HG03066 (cell line): ENCODE measurements around the gene SREK1.

Experiments
- ATAC-seq: cut with Tn5 transposase; IDR thresholded peaks from one replicate; pipeline ENCODE4 v1.9.1; 2021; ENCODE audit warnings: low read depth; ENCODE audit not compliant: unreplicated experiment

The SREK1 gene

DNA sequence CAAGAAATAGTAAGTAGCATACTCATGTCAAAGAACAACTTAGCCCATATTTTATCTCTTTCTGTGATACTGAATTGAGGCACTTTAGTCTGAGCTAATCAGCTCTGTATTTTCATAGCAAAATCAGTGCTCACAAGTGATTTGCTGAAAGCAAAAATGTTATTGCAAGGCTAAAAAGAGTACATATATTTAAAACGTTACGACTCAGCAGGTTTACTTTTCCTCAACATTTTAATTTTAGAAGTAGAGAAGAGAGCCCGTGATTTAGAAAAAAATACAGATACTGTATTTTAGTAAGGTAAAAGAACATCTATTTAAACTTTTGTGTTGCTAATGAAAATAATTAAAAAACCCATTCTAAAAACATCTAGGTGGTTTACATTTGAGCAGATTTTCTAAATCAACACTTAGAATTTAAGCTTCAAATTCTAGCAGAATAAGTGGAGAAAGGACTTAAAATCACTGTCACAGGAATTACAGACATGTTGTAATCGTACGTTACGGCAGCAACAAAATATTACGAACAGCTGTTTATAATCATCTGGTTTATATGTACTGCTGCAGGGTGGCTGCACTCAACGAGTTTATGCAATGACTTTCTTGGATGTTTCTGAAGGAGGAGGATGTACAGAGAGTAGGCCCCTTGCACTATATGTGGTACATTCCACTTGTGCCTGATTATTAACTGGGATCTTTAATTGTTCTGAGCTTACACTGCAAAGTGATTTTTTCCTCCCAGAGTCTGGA is 20.1 kb downstream of the SREK1 start:
- no peak for ATAC-seq

DNA sequence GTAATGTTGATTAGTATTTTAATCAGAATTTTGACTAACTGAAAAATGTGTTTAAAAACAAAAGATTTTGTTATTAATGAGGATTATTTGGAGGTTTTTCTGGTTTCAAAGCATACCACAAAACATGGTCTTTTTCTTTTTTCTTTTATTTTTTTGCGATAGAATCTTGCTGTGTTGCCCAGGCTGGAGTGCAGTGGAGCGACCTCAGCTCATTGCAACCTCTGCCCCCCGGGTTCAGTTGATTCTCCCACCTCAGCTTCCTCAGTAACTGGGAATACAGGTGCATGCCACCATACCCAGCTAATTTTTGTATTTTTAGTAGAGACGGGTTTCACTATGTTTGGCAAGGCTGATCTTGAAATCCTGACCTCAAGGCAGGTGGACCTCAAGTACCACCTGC is 24.1 kb downstream of the SREK1 start:
- no peak for ATAC-seq

DNA sequence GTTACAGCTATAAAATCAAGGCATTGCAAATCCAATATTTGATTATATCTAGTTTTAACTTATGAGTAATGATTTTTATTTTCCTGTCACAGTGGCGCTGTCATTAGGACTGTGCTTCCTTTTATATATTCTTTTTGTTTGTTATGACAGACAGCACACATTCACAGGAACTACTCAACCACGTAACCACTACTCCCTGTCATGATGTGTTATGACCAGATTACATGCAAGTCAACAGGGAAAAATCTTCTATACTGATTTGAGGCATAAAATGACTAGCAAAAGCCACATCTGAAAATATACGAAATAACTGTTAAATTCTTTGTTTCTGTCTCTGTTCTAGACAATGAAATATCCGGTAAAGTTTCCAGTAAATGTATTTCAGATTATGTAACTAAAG is 25.4 kb downstream of the SREK1 start:
- ATAC-seq = no peak

DNA sequence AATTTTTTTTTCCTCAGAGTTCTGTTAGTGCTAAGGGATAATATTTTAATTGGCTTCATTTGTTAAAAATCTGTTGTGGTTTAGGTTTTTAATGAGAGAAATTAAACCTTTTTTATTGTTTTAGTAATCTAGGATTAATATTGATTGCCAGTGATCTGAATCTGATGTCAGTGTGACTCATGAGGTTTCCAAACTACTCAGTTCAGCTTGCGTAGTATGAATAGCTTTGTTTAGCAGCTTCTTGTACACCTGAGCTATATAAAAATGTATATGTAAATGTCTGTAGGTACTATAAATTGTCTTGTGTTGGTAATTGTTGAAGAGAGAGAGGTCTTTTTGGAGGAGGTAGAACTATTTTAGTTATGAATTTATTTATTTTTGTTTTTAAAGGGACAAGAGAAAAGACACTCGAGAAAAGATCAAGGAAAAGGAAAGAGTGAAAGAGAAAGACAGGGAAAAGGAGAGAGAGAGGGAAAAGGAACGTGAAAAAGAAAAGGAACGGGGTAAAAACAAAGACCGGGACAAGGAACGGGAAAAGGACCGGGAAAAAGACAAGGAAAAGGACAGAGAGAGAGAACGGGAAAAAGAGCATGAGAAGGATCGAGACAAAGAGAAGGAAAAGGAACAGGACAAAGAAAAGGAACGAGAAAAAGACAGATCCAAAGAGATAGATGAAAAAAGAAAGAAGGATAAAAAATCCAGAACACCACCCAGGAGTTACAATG is 26.3 kb downstream of the SREK1 start:
- ATAC-seq = no peak

DNA sequence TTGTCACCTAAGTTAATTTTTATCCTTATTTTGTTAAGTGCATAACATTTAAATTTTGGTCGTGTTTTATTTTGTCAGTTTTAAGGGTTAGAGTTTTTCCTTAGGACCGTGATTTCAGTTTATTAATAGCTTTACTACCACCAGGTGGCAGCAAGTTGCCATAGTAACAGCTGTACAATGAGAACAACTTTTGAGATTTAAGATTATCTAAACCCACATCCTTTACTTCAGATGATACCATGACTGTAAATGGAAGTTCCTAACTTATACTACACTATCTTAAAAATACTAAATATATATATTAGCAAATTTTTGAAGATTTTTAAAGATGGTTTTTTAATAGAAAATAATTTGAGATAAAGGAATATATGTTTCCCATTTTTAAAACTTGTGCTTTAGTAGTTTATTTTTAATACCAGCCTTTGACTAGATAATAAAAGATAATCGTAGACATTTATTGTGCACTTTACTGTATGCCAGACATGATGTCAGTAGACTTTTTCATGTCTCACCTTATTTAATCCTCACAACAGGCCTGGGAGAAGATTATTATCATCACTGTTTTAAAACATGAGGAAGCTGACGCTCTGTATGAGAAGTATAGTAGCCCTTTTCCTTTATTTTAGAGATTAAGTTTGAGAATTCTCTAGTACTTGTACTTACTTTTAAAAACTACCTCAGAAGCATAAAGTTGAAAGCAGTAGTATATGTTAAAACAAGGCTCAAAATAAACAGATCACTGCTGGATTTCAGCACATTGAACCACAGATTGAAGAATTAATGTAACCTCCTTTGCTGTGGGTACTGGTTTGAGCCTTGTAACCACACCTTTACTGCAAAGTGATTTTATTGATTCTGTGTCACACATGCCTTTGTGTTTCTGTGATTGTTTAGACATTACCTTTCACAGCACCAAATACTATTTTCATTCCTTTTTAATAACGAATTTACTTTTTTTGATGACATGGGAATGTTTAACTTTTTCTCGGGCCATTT is 27.5 kb downstream of the SREK1 start:
- no peak for ATAC-seq

DNA sequence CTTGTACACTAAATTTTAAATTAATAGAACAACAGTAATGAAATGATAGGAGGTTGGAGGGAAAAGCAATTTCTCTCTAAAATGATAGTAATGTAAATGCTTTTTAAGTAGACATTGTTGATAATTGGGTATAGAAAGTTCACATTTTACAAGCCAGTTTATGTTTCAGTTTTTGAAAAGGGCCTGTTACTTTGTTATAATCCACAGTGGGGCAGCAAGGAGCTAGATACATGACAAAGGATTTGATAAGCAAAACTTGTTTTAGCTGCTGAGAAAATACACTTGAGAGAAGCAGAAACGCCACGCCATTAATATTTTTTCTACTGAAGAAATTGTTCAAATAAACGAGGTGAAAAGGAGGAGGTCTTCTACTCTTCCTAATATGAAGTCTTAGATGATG is 30.2 kb downstream of the SREK1 start:
- ATAC-seq = no peak

DNA sequence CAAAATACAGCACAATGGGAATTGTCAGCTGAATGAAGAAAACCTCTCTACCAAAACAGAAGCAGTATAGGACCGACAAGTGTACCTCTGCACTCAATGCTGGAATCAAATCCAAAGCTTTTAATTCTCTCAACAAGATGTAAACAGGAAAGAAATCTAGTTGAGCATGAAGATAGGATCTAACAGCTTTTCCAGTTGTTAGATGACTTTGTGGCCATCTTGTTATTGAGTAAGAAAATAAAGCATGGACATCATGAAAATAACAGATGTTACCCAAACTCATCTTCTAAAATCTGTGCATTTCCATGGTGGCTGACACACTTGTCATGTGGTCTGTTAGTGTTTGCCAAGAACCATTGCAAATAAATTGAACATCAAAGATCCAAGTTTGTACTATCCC is 34.7 kb downstream of the SREK1 start:
- no peak for ATAC-seq

DNA sequence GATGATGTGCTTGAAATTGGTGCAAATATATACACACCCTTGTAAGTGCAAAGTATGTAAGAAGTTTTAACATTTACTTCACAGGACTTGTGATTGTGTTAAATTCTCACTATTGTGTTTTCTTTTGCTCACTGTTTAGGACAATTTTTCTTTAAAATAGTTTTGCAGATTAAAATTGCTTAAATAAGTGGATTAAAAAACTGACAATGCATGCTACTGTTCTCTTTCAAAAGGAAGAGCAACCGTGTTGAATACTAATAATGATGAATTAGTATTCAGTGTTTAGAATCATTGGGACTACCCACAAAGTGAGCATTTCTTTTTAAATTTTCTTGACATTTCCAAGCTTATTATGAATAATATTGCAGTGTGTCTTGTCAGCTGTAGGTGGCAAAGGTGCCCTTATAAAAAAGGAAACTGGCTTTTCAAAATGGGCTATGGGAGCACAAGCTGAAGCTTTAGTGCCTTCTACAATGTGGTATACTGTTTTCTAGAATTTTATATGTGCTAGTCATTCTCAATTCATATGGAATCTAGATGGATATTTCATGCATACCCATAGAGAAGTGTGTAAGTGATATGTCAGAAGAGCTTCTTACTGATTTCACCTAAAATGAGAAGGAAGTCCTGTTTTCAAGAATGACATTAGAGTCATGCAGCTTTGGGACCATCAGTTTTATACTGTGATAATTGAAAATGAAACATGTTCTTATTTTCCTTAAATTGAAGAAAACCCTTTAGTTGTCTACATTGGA is 35.4 kb downstream of the SREK1 start:
- no peak for ATAC-seq

DNA sequence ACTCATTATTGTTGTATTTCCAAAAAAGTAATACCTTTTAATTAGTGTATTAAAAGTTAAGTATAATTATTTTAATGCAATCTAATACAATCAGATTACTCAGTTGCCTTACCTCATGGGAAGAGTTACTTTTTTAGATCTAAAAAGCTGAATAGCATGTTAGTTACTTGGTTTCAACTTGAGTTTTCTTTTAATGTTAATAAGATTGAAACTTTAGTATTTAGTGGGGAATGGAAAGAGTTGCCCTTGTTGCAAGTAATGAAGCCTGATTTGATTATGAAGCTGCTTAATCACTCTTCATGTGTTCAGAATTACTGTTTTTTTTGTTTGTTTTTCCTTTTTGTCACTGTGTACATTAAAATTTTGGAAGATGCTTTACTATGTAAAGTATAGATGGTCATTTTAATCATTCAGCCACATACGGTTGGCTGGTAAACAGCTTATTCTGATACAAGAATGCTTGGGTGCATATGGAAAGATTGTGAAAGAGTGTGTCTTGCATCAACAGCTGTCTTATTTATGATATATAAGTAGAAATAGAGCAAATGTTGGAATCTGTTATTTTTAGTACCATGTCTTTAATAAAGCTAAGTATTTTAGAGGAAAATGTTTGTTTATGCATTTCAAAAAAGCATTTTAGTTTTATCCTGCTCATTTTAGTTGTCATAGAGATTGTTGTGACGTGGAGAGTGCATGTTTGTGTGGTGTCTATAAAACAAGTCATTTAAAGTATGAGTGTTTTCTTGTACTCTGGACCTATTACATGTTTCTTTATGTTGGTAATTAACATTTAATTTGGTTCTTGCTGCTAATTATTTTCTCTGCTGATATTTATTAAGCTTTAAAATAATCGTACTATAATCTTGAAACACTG is 36.4 kb downstream of the SREK1 start:
- no peak for ATAC-seq

DNA sequence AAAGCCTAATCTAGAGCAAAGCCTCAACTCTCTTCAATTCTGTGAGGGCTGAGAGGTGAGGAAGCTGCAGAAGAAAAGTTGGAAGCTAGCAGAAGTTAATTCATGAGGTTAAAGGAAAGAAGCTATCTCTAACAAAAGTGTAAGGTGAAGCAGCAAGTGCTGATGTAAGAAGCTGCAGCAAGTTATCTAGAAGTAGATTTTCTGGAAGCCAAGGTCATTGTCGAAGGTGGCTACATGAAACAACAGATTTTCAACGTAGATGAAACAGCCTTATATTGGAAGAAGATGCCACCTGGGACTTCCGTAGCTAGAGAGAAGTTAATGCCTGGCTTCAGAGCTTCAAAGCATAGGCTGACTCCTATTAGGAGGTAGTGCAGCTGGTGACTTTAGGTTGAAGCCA is 42.0 kb downstream of the SREK1 start:
- no peak for ATAC-seq

DNA sequence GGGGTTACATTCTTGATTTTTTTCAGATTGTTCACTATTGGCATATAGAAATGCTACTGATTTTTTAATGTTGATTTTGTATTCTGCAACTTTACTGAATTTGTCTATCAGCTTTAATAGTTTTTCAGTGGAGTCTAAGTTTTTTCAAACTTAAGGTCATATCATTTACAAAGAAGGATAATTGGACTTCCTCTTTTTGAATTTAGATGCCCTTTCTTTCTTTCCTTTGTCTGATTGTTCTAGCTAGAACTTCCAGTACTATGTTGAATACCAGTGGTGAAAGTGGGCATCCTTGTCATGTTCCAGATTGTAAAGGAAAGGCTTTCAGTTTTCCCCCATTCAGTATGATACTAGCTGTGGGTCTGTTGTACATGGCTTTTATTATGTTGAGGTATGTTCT is 49.3 kb downstream of the SREK1 start:
- no peak for ATAC-seq

DNA sequence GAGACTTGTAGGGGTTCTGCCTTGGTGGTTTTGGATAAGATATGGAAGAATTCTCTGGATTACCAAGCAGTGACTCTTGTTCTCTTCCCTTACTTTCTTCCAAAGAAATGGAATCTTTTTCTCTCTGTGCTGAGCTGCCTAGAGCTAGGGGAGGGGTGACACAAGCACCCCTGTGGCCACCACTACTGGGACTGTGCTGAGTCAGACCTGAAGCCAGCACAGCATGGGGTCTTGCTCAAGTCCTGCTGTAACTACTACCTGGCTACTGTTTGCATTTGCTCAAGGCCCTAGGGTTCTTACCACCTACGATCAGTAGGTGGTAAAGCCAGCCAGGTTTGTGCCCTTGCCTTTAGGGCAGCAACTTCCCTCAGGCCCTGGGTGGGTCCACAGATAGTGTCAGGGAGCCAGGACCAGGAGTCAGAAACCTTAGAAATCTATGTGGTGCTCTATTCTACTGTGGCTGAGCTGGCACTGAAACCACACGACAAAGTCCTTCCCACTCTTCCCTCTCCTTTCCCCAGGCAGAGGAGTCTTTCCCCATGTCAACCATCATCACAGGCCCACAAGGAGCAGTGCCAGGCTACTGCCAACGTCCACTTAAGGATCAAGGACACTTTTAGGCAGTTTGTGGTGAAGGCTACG is 53.8 kb downstream of the SREK1 start:
- no peak for ATAC-seq

DNA sequence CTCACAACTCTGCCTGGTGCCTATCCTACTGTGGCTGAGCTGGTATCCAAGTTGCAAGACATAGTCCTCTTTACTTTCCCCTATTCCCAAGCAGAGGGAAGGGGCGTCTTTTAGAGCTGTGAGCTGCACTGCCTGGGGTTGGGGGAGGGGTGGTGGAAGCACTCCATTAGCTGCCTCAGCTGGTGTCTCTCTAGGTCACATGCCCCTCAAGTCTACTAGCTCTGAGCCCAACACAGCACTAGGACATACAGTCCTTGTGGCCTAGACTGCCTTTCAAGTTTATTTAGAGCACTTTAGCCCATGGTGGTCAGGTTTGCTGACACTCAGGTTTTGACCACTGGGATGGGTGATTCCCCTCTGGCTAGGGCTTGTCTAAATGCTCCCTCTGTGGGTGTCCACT is 54.7 kb downstream of the SREK1 start:
- no peak for ATAC-seq

DNA sequence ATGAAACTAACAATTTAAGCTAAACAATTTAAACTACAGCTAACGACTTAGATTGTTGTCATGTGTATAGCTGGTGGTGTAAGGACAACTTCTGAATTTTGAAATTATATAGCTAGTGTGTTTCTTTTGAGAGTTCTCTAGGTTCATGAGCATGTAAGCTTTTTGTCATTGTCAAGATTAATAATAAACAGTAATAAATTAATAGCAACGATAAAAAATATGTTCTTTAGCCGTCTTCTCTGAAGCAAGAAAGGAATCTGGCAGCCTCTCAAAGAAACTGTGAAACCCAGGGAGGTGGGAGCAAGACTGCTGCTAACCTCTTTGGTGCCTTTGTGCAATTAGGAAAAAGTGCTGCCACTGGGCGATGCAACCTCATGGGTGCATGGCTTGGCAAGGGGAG is 59.4 kb downstream of the SREK1 start:
- ATAC-seq = no peak

DNA sequence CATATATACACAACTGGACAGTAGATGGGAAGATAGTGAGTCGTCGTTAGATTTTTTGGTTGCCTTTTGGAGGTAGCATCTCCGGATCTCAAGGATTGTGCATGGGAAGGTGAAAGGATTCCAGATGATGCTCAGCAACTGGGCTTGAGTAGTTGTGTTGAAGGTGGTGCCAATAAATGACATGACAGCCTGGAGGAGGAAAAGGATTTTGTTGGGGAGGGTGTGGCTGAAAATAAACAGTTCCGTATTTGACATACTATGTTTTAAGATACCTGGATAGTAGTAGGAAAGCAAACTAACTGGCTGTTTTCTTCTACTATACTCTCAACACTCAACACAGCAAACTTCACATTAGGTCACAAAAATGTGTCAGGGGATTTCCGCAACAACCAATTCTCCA is 62.4 kb downstream of the SREK1 start:
- no peak for ATAC-seq

DNA sequence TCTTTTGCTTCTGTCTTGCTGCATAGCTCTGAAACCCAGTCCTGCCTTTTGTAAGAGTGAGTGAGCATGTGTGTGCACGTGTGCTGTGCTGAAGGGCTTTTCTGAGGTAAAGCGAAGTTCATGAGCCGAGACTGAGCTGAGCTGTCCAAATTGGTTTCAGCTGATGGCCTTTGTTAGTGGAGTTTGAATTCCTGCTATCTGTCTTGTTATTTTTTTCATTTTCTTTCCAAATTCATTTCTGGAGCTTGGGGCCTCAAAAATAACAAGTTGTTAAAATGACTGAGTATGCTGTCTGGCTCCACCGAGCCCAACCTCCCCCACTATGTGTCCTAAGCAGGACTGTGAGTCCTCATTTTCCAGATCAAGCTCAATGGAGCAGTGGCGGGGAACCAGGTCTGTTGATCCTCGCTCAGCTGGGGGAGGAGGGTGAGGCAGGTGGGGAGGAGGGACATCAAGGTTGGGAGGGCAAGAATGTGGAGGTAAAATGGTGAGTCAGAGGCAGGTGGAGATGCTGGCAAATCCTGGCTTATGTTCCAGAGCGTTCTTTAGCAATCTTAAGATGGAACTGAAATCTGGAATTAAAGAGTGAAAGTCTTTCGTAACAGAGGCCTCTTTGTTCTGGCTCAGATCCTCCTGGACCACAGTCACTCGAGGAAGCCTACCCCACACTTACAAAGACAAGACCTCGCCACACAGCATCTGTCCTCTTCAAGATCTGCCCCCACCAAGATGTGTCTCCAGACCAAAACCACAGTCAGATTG is 63.9 kb downstream of the SREK1 start:
- ATAC-seq = no peak

DNA sequence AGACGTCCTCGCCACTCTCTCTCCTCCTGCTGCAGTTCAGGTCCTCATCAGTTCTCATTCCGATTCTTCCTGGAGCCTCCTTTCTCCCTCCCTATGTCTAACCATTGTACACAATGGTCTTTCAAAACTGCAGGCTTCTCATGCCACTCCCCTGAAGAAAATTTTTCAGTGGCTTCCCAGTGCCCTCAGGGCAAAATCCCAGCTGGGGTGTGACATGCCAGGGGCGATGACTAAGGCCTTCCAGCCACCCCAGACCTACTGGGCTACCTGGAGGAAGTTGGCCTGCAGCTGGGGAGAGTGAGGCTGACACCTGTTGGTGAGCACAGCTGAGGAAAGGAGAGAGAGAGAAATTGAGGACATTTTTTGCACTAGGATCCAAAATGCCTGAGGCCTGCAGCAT is 65.2 kb downstream of the SREK1 start:
- no peak for ATAC-seq

DNA sequence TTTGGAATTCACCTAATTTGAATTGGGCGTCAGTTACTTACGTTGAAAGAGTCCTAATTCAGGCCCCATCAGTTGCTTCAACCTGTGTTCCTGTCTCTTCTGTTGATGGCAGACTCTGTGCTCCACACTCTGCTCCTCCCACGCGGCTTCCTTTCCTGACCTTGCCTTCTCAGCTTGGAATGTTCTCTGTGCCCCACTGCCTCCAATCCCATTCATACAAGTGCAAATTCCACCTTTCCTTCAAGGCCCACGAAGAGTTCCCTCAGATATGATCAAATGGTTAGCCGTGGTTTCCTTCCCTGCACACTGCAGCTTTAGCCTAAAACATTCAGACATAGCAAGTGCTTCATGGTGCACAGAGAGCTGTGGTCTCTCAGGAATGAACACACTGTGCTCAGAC is 65.7 kb downstream of the SREK1 start:
- no peak for ATAC-seq
